SIG-M5 (cell line): ENCODE data around the gene ATP12A.

Source experiments
- DNase-seq: peaks from one replicate; lab custom pipeline; 2025; lab: John Stamatoyannopoulos, UW

The ATP12A gene

DNA sequence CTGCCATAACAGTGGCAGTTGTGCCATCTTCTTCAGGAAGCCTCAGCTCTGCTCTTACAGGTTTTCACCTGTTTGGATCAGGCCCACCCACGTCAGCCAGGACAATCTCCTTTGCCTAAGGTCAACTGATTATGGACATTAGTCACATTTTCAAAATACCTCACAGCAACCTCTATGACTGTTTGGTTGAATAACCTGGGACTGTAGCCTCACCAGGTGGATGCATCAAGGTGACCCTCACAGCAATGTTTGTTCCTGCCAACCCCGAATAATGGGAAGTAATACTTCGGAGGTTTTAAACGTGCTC lies 17.2 kb upstream of the ATP12A start:
- DNase-seq, result no peak

GRCh38 chr13:24663586-24663985 lies 16.6 kb upstream of the ATP12A start:
- DNase-seq, result no peak

GRCh38 chr13:24664726-24665409 lies 15.3 kb upstream of the ATP12A start:
- no peak for DNase-seq

- no peak for DNase-seq
Observed at GRCh38 chr13:24668511-24668910, 11.7 kb upstream of the ATP12A start.

GRCh38 chr13:24668955-24669582 lies 11.1 kb upstream of the ATP12A start:
- no peak for DNase-seq

GRCh38 chr13:24670174-24670573 lies 10.0 kb upstream of the ATP12A start:
- no peak for DNase-seq

- no peak for DNase-seq
Observed at GRCh38 chr13:24670961-24671381, 9.2 kb upstream of the ATP12A start.

GRCh38 chr13:24671386-24672113 lies 8.7 kb upstream of the ATP12A start:
- DNase-seq, result no peak

- DNase-seq, result no peak
Observed at GRCh38 chr13:24672141-24673132, 7.8 kb upstream of the ATP12A start.

DNA sequence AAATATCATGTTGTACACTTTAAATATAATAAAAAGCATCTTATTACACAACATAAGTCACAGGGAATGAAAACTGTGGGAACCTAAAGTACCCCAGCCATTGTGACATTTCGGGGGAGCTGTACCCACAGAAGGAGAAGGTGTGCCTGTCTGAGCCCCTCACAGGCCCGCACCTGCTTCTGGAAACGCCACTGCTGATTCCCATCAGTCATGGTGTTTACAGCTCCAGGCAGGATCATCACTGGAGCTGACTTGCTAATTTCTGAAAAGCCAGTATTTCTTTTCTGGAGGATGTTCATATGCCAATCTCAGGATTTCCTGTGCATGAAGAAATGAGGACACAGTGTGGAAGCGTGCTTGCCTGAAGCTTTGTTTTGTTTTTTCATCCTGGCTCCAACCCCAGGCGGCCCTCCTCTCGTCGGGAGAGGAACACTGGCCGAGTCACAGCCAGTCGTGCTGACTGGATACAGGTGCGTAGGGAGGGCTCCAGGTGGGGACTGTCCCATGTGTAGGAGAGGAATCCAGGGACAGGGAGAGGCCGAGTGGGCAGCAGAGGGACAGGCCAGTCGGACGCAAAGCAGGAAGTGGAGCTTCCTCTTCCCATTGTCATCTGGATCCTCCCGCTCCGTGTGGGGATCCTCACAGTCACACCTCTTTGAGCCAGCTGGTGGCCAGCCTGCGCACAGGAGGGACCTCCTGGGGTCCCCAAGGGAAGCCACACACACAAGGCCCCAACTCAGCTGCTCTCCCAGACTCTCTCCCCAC lies 4.2 kb upstream of the ATP12A start:
- DNase-seq, result no peak

DNA sequence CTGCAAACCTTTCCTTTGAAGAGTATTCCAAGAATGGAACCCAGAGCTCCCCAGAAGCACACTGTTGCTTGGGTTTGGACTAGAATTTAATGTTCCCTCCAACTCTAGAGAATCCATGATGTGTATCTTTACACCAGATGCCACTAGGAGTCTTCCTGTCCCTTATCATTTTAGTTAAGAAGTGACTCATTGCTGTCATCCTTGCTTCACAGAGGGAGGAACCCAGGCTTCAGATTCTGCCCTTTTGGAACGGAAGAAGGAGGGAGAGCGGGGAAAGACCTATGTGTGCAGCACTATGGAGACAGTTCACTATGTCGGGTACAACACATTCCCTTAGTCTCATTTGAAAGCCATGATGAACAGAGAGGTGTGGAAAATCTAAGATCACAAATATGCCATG lies 2.1 kb upstream of the ATP12A start:
- DNase-seq, result no peak

GRCh38 chr13:24679686-24680085 lies 522 bp upstream of the ATP12A start:
- DNase-seq, result no peak

GRCh38 chr13:24680921-24681604 lies 855 bp downstream of the ATP12A start:
- DNase-seq, result no peak

DNA sequence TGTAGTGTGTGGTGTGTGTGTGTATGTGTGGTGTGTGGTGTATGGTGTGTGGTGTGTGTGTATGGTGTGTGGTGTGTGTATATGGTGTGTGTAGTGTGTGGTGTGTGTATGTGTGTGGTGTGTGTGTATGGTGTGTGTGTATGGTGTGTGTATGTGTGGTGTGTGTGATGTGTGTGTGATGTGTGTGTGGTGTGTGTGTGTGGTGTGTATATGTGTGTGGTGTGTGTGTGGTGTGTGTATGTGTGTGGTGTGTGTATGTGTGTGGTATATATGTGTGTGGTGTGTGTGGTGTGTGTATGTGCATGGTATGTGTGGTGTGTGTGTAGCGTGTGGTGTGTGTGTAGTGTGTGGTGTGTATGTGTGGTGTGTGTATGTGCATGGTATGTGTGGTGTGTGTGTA lies 1.7 kb downstream of the ATP12A start:
- DNase-seq, result no peak

DNA sequence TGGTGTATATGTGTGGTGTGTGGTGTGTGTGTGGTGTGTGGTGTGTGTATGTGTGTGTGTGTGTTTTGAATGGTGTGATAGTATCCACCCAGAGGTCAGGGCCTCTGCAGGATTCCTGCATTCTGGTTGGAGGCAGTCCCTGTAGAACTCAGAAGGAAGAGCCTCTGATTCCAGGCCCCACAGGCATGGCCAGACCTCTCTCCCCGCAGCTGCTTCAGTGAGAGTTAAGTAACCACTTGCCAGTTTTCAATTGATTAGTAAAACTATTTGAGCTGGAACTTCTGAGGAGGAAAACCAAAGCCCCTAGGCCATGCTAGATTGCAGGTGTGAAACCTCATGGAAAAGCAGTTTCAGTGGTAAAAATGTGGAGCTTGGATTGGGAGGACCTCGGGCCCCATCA lies 2.1 kb downstream of the ATP12A start:
- no peak for DNase-seq

DNA sequence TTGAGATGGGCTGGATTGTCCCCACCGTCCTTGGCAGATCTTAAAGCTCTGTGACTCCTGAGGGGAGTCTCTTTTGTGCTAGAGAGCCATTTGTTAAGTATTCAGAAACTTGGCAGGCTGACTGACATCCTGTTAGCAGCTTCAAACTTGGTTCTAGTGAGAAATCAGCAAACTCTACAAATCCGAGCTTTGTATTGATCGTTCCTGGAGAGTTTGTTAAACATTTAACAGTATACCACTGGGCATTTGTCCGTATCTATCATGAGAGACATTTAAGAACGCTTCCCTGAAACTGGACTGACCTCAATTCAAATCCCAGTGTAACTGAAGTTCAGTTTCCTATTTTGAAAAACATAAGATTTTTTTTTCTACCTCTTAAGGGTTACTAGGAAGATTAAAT lies 3.1 kb downstream of the ATP12A start:
- DNase-seq, result no peak

DNA sequence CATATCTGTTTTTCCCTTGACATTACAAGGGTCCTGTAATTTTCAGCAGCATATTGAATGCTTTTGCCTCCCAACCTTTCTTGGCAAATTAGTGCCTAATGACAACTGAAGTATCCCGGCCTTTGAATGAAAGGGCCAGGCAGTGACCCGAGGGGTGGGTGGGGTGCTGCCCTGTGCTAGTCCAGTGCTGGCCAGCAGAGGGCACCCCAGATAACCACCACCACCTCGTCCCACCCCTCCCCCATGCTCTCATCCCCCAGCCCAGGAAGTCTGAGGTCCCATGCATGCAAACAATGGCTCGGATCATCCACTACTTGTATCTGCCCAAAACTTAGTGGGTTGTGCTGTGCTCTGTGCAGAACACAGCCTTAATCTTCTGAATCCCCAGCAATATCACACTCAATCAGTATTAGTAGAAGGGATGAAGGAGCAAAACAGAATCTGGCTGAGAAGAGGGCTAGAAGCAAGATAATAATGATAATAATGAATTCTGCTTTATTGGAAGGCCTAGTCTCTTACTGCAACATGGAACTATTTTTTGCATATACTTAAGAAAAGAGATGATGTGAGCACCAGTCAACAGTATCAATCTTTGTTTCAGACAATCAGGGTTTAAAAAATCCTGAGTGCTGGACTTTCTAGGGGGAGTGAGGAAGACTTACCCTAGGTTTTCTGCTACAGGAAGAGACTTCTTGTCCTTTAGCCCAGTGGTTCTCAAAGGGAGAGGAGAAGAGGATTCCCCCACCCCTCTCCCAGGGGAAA lies 3.8 kb downstream of the ATP12A start:
- no peak for DNase-seq

- DNase-seq, result no peak
Observed at GRCh38 chr13:24684600-24684998, 4.4 kb downstream of the ATP12A start.

- DNase-seq, result no peak
Observed at GRCh38 chr13:24685314-24685713, 5.1 kb downstream of the ATP12A start.

DNA sequence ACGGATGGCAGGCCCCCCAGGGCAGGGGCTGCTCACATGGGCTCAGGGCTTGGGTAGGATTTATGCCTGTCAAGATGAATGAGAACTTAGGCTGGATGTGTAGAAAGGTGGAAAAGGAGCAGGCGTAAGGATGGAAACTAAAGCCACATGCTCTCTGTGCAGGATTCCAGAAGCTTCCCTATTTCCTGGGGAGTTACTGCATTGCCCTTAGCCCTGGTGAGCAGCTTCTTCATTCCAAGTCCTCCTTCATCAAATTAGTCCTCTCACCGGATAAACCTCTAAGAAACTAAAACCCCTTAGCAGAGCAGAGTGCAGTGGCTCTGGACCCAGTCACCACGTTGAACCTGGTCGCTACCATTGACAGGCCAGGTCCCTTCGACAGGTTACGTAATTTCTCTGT lies 7.4 kb downstream of the ATP12A start:
- no peak for DNase-seq
